ENCODE measurements around the gene NYAP1.
A peak's percentile ranks its signal among the peaks of the same experiment; 100 is the strongest.
"Not testable (repeated sequence)": the region's sequence is repeated elsewhere in the genome, so short reads cannot be mapped to it uniquely, and the experiment has no call there.

Gene NYAP1

DNA sequence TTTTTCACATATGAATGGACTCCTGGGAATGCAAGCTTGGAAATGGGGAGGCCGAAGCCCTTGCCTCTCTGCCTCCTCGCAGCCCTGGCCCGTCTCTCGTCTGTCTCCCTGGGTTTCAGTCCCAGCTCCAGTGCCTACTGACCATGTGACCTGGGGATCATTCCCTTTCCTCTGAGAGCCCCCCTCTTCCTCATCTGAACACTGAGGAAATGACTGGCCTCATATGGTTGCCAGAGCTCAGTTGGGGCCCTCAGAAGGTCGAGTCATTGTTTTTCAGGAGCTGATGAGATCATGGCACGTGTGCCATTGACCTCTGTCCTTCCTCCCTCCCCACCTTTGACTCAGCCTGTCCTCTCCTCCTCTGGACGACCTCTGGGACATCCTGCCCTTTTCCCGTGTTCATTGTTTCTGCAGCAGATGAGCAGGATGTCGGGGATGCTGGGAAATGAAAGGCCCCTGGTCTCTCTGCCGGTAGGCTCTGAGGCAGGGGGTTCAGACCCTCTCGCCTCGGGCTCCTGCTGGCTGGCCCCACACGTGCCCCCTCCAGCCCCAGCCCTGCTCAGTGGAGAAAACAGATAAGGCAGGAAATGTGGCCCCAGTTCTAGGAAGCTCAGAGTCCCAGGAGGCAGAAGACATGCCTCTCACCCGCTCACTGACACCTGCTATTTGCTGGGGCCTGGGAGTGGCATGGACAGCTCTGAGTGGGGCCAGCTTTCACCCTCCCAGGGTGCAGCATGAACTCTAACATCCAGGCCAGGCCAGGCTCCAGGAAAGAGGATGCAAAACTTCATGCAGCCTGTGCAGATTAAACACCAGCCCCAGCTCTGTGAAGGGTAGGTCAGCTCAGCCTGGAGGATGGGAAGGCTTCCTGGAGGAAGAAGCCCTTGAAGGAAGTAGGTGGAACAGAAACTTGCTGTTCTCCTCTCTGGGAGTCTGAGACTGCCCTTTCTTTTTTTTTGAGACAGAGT is 39.1 kb upstream of the NYAP1 start:
- no peak overlapping the region for H3K4me3 ChIP-seq (ENCODE audit: low read length)
- no peak overlapping the region; the same call in 1 of the 2 replicates for H3K9ac ChIP-seq (ENCODE audit: low read depth, low read length)
- no peaks in the 10 kb centered on the region for H3K4me1 ChIP-seq (ENCODE audit: insufficient read depth, low read length)
- H3K36me3 ChIP-seq (ENCODE audit: insufficient read depth, low read depth, low read length), result no peaks in the 10 kb centered on the region
- H3K27me3 ChIP-seq (ENCODE audit: insufficient read depth, low read length), result no peaks in the 10 kb centered on the region
- H3K9me3 ChIP-seq (ENCODE audit: insufficient read depth, low read depth, low read length), result no peaks in the 10 kb centered on the region
- no peak overlapping the region for H3K27ac ChIP-seq (ENCODE audit: low read length)

DNA sequence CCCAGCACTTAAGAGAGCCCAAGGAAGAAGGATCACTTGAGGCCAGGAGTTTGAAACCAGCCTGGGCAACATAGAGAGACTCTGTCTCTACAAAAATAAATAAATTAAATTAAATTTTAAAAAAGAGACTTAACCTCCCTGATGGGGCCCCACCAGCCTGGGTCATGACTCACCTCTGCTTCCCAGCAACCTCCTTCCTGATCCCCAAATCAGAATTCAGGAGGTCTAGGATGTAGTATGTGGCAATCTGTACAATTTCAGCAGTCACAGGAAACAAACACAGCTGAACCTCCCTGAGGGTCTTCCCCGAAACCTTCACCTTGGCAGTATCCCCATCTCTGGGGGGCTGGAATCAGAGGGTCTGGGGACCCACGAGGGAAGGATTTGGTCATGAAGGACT is 37.7 kb upstream of the NYAP1 start:
- Histone ChIP-seq H3K9me3 (ENCODE audit: insufficient read depth, low read depth, low read length) (no peaks in the 10 kb centered on the region), H3K27me3 (ENCODE audit: insufficient read depth, low read length) (no peaks in the 10 kb centered on the region), H3K9ac (ENCODE audit: low read depth, low read length) (no peak overlapping the region), H3K36me3 (ENCODE audit: insufficient read depth, low read depth, low read length) (no peaks in the 10 kb centered on the region), H3K27ac (ENCODE audit: low read length) (no peak overlapping the region), H3K4me1 (ENCODE audit: insufficient read depth, low read length) (no peaks in the 10 kb centered on the region), H3K4me3 (ENCODE audit: low read length) (no peak overlapping the region)

- H3K9ac ChIP-seq (ENCODE audit: low read depth, low read length); H3K27ac ChIP-seq (ENCODE audit: low read length); H3K4me3 ChIP-seq (ENCODE audit: low read length); H3K27me3 ChIP-seq (ENCODE audit: insufficient read depth, low read length); H3K9me3 ChIP-seq (ENCODE audit: insufficient read depth, low read depth, low read length); H3K4me1 ChIP-seq (ENCODE audit: insufficient read depth, low read length); H3K36me3 ChIP-seq (ENCODE audit: insufficient read depth, low read depth, low read length): not testable (repeated sequence)
Measured at GRCh38 chr7:100447363-100447762, 36.4 kb upstream of the NYAP1 start.

DNA sequence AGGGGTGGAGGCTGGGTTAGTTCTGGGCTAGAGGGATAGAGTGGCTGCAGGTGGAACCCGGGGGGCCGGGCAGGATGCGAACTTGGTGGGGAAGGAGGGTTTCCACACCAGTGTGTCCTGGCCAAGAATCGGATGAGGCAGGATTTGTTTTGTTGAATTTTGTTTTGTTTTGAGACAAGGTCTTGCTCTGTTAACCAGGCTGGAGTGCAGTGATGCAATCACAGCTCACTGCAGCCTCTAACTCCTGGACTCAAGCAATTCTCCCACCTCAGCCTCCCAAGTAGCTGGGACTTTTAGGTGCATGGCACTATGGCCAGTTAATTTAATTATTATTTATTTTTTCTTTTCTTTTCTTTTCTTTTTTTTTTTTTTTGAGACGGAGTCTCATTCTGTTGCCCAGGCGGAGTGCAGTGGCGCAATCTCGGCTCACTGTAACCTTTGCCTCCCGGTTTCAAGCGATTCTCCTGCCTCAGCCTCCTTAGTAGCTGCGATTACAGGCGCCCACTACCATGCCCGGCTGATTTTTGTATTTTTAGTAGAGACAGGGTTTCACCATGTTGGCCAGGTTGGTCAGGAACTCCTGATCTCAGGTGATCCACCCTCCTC is 34.4 kb upstream of the NYAP1 start:
- no peaks in the 10 kb centered on the region for H3K4me1 ChIP-seq (ENCODE audit: insufficient read depth, low read length)
- H3K27ac ChIP-seq (ENCODE audit: low read length), result no peak overlapping the region

GRCh38 chr7:100452513-100452912 is 31.2 kb upstream of the NYAP1 start:
- no peaks in the 10 kb centered on the region for H3K9me3 ChIP-seq (ENCODE audit: insufficient read depth, low read depth, low read length)
- H3K4me3 ChIP-seq (ENCODE audit: low read length), result no peak overlapping the region
- no peaks in the 10 kb centered on the region for H3K36me3 ChIP-seq (ENCODE audit: insufficient read depth, low read depth, low read length)
- H3K4me1 ChIP-seq (ENCODE audit: insufficient read depth, low read length), result peaks cover 6% of the 10 kb centered on the region; the same call in 1 of the 2 replicates
- H3K9ac ChIP-seq (ENCODE audit: low read depth, low read length), result no peak overlapping the region
- H3K27ac ChIP-seq (ENCODE audit: low read length), result no peak overlapping the region
- no peaks in the 10 kb centered on the region for H3K27me3 ChIP-seq (ENCODE audit: insufficient read depth, low read length)

More for the DNA sequence above, 34.4 kb upstream of the NYAP1 start:
- H3K27me3 ChIP-seq (ENCODE audit: insufficient read depth, low read length), result no peaks in the 10 kb centered on the region
- H3K9me3 ChIP-seq (ENCODE audit: insufficient read depth, low read depth, low read length), result no peaks in the 10 kb centered on the region
- no peak overlapping the region for H3K9ac ChIP-seq (ENCODE audit: low read depth, low read length)
- no peak overlapping the region for H3K4me3 ChIP-seq (ENCODE audit: low read length)
- H3K36me3 ChIP-seq (ENCODE audit: insufficient read depth, low read depth, low read length), result no peaks in the 10 kb centered on the region

DNA sequence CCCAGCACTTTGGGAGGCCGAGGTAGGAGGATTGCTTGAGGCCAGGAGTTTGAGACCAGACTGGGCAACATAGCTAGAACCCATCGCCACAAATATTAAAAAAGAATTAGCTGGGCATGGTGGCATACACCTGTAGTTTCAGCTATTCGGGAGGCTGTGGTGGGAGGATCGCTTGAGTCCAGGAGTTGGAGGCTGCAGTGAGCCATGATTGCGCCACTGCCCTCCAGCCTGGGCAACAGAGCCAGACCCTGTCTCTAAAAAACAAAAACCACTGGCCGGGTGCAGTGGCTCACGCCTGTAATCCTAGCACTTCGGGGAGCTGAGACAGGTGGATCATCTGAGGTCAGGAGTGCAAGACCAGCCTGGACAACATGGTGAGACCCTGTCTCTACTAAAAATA is 29.9 kb upstream of the NYAP1 start:
- H3K36me3 ChIP-seq (ENCODE audit: insufficient read depth, low read depth, low read length); H3K9ac ChIP-seq (ENCODE audit: low read depth, low read length); H3K9me3 ChIP-seq (ENCODE audit: insufficient read depth, low read depth, low read length); H3K4me1 ChIP-seq (ENCODE audit: insufficient read depth, low read length); H3K4me3 ChIP-seq (ENCODE audit: low read length); H3K27ac ChIP-seq (ENCODE audit: low read length); H3K27me3 ChIP-seq (ENCODE audit: insufficient read depth, low read length): not testable (repeated sequence)

DNA sequence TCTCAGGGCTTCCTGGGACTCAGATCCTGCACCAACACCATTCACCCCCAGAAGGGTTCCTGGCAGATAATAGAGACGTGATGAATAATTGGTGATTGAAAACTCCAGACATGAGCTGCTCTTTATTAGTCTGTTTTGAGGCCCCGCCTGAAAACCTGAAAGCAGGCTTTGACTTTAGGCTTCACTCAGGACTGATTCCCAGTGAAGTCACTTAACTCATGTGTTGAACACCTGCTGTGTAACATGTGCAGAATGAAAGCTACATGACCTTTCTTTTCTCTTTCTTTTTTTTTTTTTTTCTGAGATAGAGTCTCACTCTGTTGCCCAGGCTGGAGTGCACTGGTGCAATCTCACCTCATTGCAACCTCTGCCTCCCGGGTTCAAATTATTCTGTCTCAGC is 28.5 kb upstream of the NYAP1 start:
- Histone ChIP-seq H3K9ac (ENCODE audit: low read depth, low read length) (no peak overlapping the region), H3K4me3 (ENCODE audit: low read length) (no peak overlapping the region), H3K9me3 (ENCODE audit: insufficient read depth, low read depth, low read length) (no peaks in the 10 kb centered on the region), H3K27me3 (ENCODE audit: insufficient read depth, low read length) (no peaks in the 10 kb centered on the region), H3K27ac (ENCODE audit: low read length) (no peak overlapping the region), H3K36me3 (ENCODE audit: insufficient read depth, low read depth, low read length) (no peaks in the 10 kb centered on the region), H3K4me1 (ENCODE audit: insufficient read depth, low read length) (peaks cover 6% of the 10 kb centered on the region; the same call in 1 of the 2 replicates)

DNA sequence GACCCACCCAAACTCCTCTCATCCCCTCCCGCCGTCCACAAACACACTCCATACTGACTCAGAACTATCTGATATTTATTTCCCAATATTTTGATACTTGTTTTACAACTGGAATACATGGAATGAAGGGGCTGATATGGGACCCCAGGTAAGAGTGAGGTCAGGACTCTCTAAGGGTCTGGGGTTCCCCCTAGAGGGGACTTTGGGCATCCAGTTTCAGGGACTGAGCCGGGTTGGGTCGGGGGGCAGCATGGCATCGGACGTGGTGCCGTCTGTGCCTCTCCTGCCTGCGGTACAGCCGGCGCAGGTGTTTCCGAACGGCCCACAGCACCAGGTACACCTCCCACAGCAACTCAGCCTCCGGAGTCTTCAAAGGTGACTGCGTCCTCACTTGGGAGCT is 27.2 kb upstream of the NYAP1 start:
- no peaks in the 10 kb centered on the region for H3K9me3 ChIP-seq (ENCODE audit: insufficient read depth, low read depth, low read length)
- no peak overlapping the region for H3K4me3 ChIP-seq (ENCODE audit: low read length)
- H3K27me3 ChIP-seq (ENCODE audit: insufficient read depth, low read length), result no peaks in the 10 kb centered on the region
- H3K9ac ChIP-seq (ENCODE audit: low read depth, low read length), result peak overlapping the region; percentile 28; the same call in 1 of the 2 replicates
- no peaks in the 10 kb centered on the region for H3K36me3 ChIP-seq (ENCODE audit: insufficient read depth, low read depth, low read length)
- no peak overlapping the region for H3K27ac ChIP-seq (ENCODE audit: low read length)
- H3K4me1 ChIP-seq (ENCODE audit: insufficient read depth, low read length), result peaks cover 6% of the 10 kb centered on the region; the same call in 1 of the 2 replicates

- Histone ChIP-seq H3K27me3 (ENCODE audit: insufficient read depth, low read length) (no peaks in the 10 kb centered on the region), H3K4me1 (ENCODE audit: insufficient read depth, low read length) (peaks cover 6% of the 10 kb centered on the region; the same call in 1 of the 2 replicates), H3K9me3 (ENCODE audit: insufficient read depth, low read depth, low read length) (no peaks in the 10 kb centered on the region), H3K27ac (ENCODE audit: low read length) (no peak overlapping the region), H3K4me3 (ENCODE audit: low read length) (no peak overlapping the region), H3K36me3 (ENCODE audit: insufficient read depth, low read depth, low read length) (no peaks in the 10 kb centered on the region), H3K9ac (ENCODE audit: low read depth, low read length) (no peak overlapping the region)
Measured at GRCh38 chr7:100457033-100457432, 26.7 kb upstream of the NYAP1 start.

- Histone ChIP-seq H3K9me3 (ENCODE audit: insufficient read depth, low read depth, low read length) (no peaks in the 10 kb centered on the region), H3K27me3 (ENCODE audit: insufficient read depth, low read length) (no peaks in the 10 kb centered on the region), H3K36me3 (ENCODE audit: insufficient read depth, low read depth, low read length) (no peaks in the 10 kb centered on the region), H3K4me1 (ENCODE audit: insufficient read depth, low read length) (no peaks in the 10 kb centered on the region), H3K4me3 (ENCODE audit: low read length) (no peak within 1 kb of the TSS), H3K27ac (ENCODE audit: low read length) (no peak within 1 kb of the TSS), H3K9ac (ENCODE audit: low read depth, low read length) (no peak within 1 kb of the TSS)
Measured at GRCh38 chr7:100464210-100464660, 19.5 kb upstream of the NYAP1 start, which contains the start of gene SPACDR. TSS of gene SPACDR (minus strand) at chr7:100464260. CDS start at chr7:100464025, 235 bp downstream.

DNA sequence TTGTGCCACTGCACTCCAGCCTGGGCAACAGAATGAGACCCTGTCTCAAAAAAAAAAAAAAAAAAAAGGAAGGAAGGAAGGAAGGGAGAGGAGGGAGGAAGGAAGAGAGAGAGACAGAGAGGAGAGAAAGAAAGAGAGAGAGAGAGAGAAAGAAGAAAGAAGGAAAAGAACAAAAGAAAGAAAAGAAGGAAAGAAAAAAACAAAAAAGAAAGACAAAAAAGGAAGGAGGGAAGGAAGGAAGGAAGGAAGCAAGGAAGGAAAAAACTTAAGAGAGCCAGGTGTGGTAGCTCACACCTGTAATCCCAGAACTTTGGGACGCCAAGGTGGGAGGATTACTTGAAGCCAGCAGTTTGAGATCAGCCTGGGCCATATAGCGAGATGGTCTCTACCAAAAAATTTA is 18.9 kb upstream of the NYAP1 start:
- no peak overlapping the region for H3K27ac ChIP-seq (ENCODE audit: low read length)
- H3K4me1 ChIP-seq (ENCODE audit: insufficient read depth, low read length), result no peaks in the 10 kb centered on the region
- H3K27me3 ChIP-seq (ENCODE audit: insufficient read depth, low read length), result no peaks in the 10 kb centered on the region
- H3K4me3 ChIP-seq (ENCODE audit: low read length), result no peak overlapping the region
- H3K36me3 ChIP-seq (ENCODE audit: insufficient read depth, low read depth, low read length), result no peaks in the 10 kb centered on the region
- no peak overlapping the region for H3K9ac ChIP-seq (ENCODE audit: low read depth, low read length)
- no peaks in the 10 kb centered on the region for H3K9me3 ChIP-seq (ENCODE audit: insufficient read depth, low read depth, low read length)

GRCh38 chr7:100465299-100465698 is 18.4 kb upstream of the NYAP1 start:
- no peak overlapping the region for H3K4me3 ChIP-seq (ENCODE audit: low read length)
- H3K4me1 ChIP-seq (ENCODE audit: insufficient read depth, low read length), result no peaks in the 10 kb centered on the region
- no peak overlapping the region for H3K27ac ChIP-seq (ENCODE audit: low read length)
- no peaks in the 10 kb centered on the region for H3K27me3 ChIP-seq (ENCODE audit: insufficient read depth, low read length)
- no peaks in the 10 kb centered on the region for H3K9me3 ChIP-seq (ENCODE audit: insufficient read depth, low read depth, low read length)
- H3K36me3 ChIP-seq (ENCODE audit: insufficient read depth, low read depth, low read length), result no peaks in the 10 kb centered on the region
- no peak overlapping the region for H3K9ac ChIP-seq (ENCODE audit: low read depth, low read length)

Data from iPS-20b (cell line).